Fibroblast of mammary gland (primary cell): ENCODE results near the gene CNN1.

Experiments
- DNase-seq: peaks from one replicate; pipeline ENCODE4 v3.0.0-alpha.2; 2010; ENCODE audit warnings: low read depth
- H3K4me3 ChIP-seq: 2 replicates; pipeline ENCODE4 v1.5.1; 2011; ENCODE audit warnings: low read depth, mild to moderate bottlenecking, low read length, moderate library complexity; ENCODE audit not compliant: control insufficient read depth
- TF ChIP-seq, protein P1 (sequence below): conservative IDR thresholded peaks from 2 replicates; pipeline ENCODE4 v1.5.1; 2011; ENCODE audit warnings: low read depth, low read length, inconsistent platforms; ENCODE audit not compliant: control insufficient read depth, insufficient read depth

The CNN1 gene

DNA sequence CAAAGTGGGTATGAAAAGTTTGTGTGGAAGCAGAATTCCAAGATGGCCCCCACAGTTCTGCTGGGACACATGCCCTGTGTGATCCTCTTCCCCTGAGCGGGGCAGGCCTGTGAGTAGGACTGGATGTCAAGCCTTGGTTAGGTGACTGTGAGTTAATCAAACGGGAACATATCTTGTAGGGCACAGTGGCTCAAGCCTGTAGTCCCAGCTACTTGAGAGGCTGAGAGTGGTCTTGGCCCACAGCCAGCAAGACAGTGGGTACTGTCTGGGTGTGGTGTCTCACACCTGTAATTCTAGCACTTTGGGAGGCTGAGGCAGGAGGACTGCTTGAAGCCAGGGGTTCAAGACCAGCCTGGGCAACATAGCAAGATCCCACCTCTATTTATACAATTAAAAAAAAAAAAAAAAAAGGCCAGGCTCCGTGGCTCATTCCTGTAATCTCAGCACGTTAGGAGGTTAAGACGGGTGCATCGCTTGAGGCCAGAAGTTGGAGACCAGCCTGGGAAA is 39.4 kb upstream of the CNN1 start:
- DNase-seq = no peak
- no peak overlapping the region for H3K4me3 ChIP-seq
- TF ChIP-seq, protein P1, sequence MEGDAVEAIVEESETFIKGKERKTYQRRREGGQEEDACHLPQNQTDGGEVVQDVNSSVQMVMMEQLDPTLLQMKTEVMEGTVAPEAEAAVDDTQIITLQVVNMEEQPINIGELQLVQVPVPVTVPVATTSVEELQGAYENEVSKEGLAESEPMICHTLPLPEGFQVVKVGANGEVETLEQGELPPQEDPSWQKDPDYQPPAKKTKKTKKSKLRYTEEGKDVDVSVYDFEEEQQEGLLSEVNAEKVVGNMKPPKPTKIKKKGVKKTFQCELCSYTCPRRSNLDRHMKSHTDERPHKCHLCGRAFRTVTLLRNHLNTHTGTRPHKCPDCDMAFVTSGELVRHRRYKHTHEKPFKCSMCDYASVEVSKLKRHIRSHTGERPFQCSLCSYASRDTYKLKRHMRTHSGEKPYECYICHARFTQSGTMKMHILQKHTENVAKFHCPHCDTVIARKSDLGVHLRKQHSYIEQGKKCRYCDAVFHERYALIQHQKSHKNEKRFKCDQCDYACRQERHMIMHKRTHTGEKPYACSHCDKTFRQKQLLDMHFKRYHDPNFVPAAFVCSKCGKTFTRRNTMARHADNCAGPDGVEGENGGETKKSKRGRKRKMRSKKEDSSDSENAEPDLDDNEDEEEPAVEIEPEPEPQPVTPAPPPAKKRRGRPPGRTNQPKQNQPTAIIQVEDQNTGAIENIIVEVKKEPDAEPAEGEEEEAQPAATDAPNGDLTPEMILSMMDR = no peak

DNA sequence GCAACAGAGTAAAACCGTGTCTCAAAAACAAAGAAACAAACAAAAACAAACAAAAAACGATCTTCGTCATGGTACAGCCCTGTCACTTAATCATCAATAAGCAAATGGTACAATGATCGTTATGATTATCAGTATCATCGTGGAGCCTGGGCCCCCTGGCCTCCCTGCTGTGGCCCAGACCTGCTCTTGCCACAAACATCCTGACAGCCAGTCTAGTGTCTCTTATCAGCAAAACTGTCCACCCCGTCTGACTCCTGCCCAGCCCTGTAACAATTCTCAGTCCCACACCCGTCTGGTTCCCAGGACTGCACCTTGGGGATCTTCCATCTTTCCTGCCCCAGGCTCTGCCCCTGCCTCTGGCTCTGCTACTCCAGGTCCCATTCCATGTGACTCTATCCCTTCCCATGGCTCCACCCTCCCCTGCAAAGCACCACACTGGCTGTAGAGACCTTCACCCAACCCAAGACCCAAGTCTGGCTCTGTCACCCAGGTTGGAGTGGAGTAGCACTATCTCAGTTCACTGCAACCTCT is 38.7 kb upstream of the CNN1 start:
- no peak overlapping the region for H3K4me3 ChIP-seq
- TF ChIP-seq, protein P1 = no peak
- no peak for DNase-seq

DNA sequence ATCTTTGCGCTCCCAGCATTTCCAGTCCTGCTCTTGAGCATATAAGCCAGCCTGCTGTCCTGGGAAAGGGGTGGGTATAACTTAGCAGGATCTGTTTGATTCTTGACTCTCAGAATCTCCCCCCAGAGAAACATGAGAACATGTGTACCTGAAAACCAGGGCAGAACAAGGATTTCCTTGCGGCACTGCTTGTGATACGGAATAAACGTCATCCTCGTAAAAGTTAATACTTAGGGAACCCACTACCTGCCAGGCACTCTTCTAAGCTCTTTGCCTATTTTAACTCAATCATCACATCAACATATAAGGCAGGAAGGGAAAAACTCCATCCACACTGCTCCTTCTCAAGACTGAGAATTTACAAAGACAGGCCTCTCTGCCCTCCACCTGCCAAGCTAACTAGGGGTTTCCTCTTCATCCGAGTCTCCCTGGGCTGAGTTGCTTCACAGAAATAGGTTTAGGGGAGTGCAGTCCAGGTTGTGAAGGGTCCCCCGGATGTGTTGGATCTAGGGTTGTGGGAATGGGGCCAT is 34.1 kb upstream of the CNN1 start:
- peak overlapping the region; percentile 52 for H3K4me3 ChIP-seq
- TF ChIP-seq, protein P1 = no peak
- DNase-seq = no peak

DNA sequence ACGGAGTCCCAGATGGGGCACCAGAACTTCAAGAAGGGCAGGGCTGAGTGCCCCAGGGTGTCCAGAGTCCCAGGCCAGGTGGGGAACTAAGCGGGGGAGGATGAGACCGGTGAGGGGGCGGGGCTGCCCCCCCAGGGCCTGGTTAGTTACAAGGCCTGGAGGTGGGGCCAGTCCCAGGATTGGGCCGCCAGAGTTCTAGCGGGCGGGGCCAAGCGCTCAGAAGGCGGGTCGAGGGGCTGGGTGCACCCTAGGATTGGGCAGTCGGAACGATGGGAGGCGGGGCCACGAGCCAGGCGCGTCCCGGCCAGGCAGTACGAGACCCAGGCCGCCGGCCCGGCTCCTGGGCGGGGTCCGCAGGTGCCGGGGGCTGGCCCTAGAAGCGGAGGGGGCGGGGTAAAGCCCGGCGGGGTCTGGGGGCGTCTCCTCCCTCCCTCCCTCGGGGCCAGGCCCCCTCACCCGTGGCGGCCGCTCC is 33.6 kb upstream of the CNN1 start:
- H3K4me3 ChIP-seq = peak overlapping the region; percentile 52
- peak; percentile 90 for DNase-seq
- TF ChIP-seq, protein P1 = no peak

DNA sequence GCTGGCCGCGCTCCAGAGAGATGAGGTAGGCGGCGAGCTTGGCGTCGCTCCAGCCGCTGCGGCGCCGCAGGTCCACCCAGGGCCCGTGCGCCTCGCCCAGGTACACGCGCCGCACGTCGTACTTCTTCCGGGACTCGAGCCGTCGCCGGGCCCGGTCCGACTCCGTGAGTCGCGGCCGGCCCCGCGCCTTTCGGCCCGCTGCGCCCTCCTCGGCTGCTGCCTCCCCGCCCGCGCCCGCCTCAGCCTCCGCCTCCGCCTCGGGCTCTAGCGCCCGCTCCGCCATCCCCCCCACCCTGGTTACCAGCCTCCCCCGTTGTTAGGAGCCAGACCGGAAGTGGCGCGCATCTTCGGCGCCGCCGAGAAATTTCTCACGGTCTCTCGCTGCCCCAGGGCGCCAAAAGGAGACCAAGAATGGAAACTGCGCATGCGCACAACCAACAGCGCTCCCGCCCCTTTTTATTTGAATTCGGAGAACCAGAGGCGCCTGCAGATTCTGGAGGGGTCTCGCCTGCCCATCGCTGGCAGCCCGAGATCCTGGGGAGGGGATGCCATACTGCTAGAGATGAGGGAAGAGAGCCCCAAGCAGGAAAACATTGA is 33.0 kb upstream of the CNN1 start, which contains the start of gene ZNF653:
Gene ZNF653 (minus strand): TSS at position 336 of the 597 bp plus-strand sequence. CDS start 53 bp downstream, at position 283.
- peak; percentile 93 for DNase-seq
- TF ChIP-seq, protein P1 = no peak
- H3K4me3 ChIP-seq = peak within 1 kb of the TSS; percentile 52

DNA sequence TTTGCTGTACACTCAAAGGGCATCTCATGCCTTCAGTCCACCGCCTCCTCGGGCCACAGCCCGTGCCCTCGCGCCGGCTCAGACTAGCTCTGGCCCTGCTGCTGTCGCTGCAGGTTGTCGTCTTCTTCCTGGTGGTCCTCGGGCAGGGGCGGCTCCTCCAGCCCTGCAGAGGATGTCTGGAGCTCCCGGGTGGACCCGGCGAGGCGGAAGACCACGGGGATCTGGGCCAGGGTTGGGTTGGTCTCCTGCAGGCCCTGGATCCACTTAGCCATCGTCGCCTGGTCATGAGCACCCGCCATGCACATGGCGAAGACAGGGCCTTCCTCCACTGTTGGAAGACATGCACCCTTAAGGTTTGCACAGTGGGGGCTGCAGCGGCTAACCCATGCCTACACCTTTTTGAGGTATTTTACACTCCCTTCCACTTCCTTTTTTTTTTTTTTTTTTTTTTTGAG is 32.5 kb upstream of the CNN1 start:
- no peak for DNase-seq

More for the DNA sequence above, 32.5 kb upstream of the CNN1 start:
- TF ChIP-seq, protein P1 = no peak
- peak overlapping the region; percentile 52 for H3K4me3 ChIP-seq
